GM21825 (cell line): ENCODE data around the gene MAPK12.

Experiments
- ATAC-seq: cut with Tn5 transposase; IDR thresholded peaks from one replicate; pipeline ENCODE4 v1.9.1; 2021; ENCODE audit warnings: mild to moderate bottlenecking, moderate library complexity; ENCODE audit not compliant: unreplicated experiment

Gene MAPK12

GRCh38 chr22:50299785-50300619, 38.5 kb upstream of the MAPK12 start:
- ATAC-seq: no peak

- ATAC-seq: no peak
Observed at GRCh38 chr22:50298937-50299784, 37.7 kb upstream of the MAPK12 start.

DNA sequence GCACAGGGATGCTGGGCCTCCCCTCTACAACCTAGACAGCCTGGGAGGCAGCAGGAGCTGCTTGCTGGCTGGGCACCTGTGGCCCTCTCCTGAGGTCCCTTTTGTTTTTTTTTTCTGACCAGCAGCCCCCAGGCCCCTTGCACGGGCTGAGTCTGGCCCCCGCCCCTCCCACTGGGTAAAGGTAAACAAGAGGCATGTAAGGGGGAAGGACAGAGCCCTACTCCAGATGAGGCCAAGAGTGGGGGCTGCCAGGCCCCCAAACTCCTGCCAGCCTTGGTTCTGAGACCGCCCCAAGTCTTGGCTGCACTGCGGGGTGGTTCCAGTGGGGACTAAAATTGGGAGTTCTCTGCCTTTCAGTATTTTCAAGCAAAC, 36.8 kb upstream of the MAPK12 start:
- no peak for ATAC-seq

DNA sequence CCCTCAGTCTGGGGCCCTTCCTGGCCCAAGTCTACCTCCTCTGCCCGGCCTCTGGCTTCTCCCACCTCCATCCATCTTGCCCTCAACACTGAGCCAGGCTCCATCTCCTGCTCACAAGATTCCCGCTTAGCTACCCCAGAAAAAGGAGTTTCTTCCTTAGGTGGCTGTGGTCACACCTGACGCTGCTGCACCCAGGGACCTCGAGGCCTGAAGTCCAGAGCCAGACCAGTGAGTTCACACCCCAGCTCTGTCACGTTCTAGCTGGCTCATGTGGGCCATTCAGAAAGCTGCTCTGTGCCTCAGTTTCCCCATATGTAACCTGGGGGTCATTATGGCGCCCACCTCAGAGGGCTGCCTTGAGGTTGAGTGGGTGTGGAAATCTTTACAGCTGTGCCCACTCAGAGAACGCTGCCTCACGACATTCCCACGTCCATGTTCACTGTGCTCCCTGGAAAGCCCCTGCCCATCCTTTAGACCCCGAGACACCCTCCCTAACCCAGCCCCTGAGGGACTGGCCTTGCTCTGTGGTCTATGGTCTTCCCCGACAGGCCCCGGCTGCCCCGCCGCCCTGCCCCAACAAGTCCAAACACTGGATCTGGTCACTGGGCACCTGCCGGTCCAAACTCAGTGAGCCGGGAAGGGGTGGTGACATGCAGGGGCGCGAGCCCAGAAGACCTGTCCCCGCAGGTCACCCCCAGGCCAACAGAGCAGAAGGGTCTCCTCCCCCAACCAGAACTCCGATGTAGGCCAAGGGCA, 36.2 kb upstream of the MAPK12 start:
- no peak for ATAC-seq

DNA sequence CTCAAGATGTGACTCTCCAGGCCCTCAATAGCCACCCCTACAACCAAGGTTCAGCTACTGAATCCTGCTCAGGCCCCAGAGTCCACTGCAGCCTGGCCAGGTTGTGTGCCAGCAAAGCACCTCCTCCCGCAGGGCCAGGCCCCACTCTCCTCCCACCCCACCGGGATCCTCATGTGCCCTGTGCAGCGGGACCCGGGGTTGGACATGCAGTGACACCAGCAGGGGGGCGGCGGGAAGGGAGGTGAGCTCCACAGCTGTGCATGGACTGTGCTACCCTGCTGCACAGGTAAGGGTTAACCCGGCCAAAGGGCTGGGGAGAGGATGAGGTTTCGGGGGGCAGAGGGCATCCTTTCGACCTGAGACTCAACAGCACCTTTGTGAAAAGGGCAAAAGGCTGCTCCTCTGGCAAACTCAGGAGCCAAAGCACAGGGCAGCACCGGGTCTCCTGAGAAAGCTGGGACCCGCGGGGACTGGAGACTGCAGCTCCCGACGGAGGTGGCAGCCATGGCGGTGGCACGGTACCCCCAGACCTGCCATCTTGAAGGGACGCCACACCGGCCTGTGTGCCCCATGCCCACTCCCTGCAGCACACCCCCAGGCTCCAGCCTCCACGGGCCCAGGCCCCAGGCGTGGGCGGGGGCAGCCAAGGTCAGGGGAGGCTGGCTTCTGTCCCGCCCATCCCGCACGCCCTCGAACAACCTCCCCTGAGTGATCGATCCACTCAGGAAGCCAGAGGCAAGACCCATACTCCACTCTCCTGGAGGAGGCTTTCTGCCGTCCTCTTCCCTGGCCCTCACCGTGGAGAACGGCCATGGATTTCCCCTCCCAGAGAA, 35.4 kb upstream of the MAPK12 start:
- ATAC-seq: no peak

- ATAC-seq: no peak
Observed at GRCh38 chr22:50294319-50294656, 32.8 kb upstream of the MAPK12 start.

GRCh38 chr22:50293441-50294318, 32.2 kb upstream of the MAPK12 start:
- no peak for ATAC-seq

- no peak for ATAC-seq
Observed at GRCh38 chr22:50292643-50293440, 31.4 kb upstream of the MAPK12 start.

DNA sequence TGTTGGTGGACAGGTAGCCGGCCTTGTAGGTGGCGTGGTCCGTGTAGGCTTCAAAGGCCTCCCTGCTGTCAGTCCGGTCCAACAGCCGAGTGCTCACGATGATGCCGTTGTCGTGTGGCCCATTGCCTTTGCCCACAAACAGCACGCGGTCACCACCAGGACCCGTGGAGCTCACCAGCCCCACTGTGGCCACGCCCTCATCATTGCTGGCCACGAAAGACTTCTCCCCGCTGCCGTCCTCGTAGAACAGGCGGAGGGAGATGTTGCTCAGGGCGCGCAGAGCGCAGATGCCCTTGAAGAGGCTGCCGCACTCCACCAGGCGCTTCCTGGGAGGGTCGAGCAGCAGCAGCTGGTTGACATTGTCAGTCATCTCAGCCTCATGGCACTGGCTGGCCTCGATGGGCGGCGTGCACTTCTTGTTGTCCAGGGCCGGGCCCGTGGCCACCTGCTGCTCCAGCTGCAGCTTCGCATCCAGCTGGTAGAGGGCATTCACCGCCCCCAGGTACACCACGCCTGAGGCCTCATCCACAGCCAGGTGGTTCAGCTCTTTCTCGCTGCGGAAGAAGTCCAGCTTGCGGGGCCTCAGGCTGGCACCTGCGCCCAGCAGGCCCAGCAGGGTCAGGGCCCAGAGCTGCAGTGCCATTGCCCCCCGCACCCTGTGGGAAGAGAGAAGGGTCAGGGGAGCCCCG, 28.6 kb upstream of the MAPK12 start:
- ATAC-seq: no peak

GRCh38 chr22:50289151-50289941, 27.9 kb upstream of the MAPK12 start:
- no peak for ATAC-seq

- ATAC-seq: no peak
Observed at GRCh38 chr22:50287731-50288130, 26.2 kb upstream of the MAPK12 start.

DNA sequence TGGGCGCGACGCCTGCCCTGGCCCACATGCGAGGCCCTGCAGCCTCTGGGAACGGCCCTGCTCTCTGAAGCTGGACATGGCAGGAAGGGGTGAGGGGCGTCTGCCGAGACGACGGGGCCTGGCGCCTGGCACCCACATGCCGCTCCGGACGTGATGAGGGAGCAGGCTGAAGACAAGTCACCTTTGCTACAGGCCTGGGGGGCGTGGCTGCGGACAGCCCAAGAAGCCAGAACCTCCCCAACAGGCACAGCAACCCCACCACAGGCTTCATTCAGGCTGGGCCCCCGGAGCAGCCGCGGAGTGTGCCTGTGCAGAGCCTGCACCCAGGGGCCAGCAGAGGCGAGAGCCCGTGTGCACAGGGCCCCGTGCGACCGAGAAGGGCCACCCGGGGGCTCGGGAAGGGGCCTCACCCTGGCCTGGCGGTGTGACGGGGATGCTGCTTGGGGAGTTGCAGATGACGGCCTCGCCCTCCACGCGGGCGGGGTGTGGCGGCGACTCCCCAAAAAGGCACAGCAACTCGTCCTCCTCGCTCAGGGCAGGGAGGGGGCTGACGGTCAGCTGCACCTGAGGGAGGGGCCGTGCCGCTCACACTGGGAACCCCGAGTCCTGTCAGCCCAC, 25.3 kb upstream of the MAPK12 start:
- no peak for ATAC-seq

- no peak for ATAC-seq
Observed at GRCh38 chr22:50286275-50286674, 24.8 kb upstream of the MAPK12 start.

GRCh38 chr22:50285568-50286229, 24.2 kb upstream of the MAPK12 start:
- no peak for ATAC-seq

- ATAC-seq: no peak
Observed at GRCh38 chr22:50284479-50284878, 23.0 kb upstream of the MAPK12 start.

- ATAC-seq: no peak
Observed at GRCh38 chr22:50283821-50284220, 22.3 kb upstream of the MAPK12 start.
